Activated CD8-positive, alpha-beta T cell treated with anti-CD3 and anti-CD28 coated beads for 36 hours (primary cell): ENCODE measurements around the gene NISCH. TPM values are rescaled to one million over a fixed set of nuclear protein-coding genes. Genes with fewer than 3 reads are reported as not detected.
A peak's percentile ranks its signal among the peaks of the same experiment; 100 is the strongest.

Experiments used
- ATAC-seq: fragments of 200-7000 bp; cut with Tn5 transposase; one replicate; pipeline ENCODE4 v1.10.0; 2021; ENCODE audit warnings: mild to moderate bottlenecking, moderate library complexity
- CTCF ChIA-PET: fragments of 350-600 bp; sonication (Branson Sonifier 250); formaldehyde crosslinking; loops from one replicate; lab custom pipeline; 2021; ENCODE audit warnings: antibody characterized with exemption; lab: Charles Lee
- POLR2A ChIA-PET: fragments of 350-600 bp; sonication (Branson Sonifier 250); formaldehyde crosslinking; loops from one replicate; lab custom pipeline; 2021; ENCODE audit warnings: antibody characterized with exemption; lab: Charles Lee
- DNase-seq: peaks from one replicate; pipeline ENCODE4 v3.0.0-alpha.2; 2020
- H3K27ac Mint-ChIP-seq: one replicate; pipeline ENCODE4 v1.8.0; 2021; ENCODE audit warnings: mild to moderate bottlenecking, mixed read lengths
- H3K27me3 Mint-ChIP-seq: one replicate; pipeline ENCODE4 v1.8.0; 2021; ENCODE audit warnings: mixed read lengths
- H3K36me3 Mint-ChIP-seq: one replicate; pipeline ENCODE4 v1.8.0; 2021; ENCODE audit warnings: low read depth, mixed read lengths
- H3K4me1 Mint-ChIP-seq: one replicate; pipeline ENCODE4 v1.8.0; 2021; ENCODE audit warnings: low read depth, mixed read lengths
- H3K4me3 Mint-ChIP-seq: one replicate; pipeline ENCODE4 v1.8.0; 2021; ENCODE audit warnings: mild to moderate bottlenecking, moderate library complexity, mixed read lengths
- H3K9me3 Mint-ChIP-seq: one replicate; pipeline ENCODE4 v1.8.0; 2021; ENCODE audit warnings: mixed read lengths
- intact Hi-C: fragments of 100-400 bp; cut with micrococcal nuclease; formaldehyde crosslinking; loops from one replicate; pipeline ENCODE4 v1.10.0; 2022
- total RNA-seq, 2 experiments: library from RNA; stranded (reverse); gene quantifications; one replicate each; pipeline ENCODE4 v1.2.3, GENCODE V29; 2021
- TF ChIP-seq, protein P1 (sequence below): fragments of 200-600 bp; IDR thresholded peaks from one replicate; pipeline ENCODE4 v1.8.0; 2022; ENCODE audit warnings: antibody characterized with exemption, mild to moderate bottlenecking

NISCH gene
- total RNA-seq, 2 experiments from 2014 or later: 57.1 to 57.4 TPM

DNA sequence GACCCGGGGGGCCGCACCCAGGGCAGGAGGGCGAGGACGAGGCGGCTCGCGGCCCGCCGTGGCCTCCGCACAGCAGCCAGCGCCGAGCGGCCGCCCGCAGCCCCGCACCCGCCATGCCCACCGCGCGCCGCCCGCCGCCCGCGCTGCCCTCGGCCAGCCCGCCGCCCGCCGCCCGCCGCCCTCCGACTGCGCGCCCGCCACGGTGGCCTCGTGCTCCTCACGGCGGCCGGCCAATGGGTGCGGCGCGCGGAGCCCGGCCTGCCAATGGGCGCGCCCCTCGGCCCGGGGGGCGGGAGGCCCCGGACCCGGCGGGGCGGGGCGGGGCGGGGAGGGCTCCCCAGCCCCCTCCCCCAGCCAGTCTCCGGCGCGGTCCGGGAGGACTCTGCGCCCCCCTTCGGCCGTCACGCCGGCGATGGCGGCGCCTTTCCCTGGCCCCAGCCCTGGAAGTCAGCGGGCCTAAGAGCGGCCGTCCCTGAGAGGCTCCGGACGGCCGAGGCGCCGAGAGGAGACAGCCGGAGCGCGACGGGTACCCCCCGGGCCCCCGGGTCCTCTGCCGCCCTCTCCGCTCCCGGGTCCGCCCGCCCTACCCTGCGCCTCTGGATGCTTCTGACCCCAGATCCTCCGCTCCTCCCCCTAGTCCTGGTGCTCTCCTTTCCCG, 78.3 kb downstream of the NISCH start, which contains the start of gene NT5DC2:
Gene NT5DC2 (minus strand): TSS at position 235 of the 658 bp plus-strand sequence. CDS start 120 bp downstream, at position 115.
- CTCF ChIA-PET: no interaction called here
- ATAC-seq (peak; percentile 60), DNase-seq (peak; percentile 72)
- Mint-ChIP-seq H3K4me3 (peak within 1 kb of the TSS; percentile 84), H3K36me3 (peaks cover 16% of the 10 kb centered on the region), H3K27me3 (no peaks in the 10 kb centered on the region), H3K4me1 (peaks cover 28% of the 10 kb centered on the region), H3K9me3 (no peaks in the 10 kb centered on the region), H3K27ac (peak within 1 kb of the TSS; percentile 75)
- TF ChIP-seq, protein P1, sequence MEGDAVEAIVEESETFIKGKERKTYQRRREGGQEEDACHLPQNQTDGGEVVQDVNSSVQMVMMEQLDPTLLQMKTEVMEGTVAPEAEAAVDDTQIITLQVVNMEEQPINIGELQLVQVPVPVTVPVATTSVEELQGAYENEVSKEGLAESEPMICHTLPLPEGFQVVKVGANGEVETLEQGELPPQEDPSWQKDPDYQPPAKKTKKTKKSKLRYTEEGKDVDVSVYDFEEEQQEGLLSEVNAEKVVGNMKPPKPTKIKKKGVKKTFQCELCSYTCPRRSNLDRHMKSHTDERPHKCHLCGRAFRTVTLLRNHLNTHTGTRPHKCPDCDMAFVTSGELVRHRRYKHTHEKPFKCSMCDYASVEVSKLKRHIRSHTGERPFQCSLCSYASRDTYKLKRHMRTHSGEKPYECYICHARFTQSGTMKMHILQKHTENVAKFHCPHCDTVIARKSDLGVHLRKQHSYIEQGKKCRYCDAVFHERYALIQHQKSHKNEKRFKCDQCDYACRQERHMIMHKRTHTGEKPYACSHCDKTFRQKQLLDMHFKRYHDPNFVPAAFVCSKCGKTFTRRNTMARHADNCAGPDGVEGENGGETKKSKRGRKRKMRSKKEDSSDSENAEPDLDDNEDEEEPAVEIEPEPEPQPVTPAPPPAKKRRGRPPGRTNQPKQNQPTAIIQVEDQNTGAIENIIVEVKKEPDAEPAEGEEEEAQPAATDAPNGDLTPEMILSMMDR: no peak
- intact Hi-C loops: loop anchor here (10.0 kb wide), 1 partner anchor 151 kb away; the partner anchor contains the start of genes GNL3 and PBRM1
- POLR2A ChIA-PET: interaction anchor here (1.0 kb wide), 1 partner anchor 73 kb away, joined by 3 read pairs; no protein-coding TSS in a partner anchor

DNA sequence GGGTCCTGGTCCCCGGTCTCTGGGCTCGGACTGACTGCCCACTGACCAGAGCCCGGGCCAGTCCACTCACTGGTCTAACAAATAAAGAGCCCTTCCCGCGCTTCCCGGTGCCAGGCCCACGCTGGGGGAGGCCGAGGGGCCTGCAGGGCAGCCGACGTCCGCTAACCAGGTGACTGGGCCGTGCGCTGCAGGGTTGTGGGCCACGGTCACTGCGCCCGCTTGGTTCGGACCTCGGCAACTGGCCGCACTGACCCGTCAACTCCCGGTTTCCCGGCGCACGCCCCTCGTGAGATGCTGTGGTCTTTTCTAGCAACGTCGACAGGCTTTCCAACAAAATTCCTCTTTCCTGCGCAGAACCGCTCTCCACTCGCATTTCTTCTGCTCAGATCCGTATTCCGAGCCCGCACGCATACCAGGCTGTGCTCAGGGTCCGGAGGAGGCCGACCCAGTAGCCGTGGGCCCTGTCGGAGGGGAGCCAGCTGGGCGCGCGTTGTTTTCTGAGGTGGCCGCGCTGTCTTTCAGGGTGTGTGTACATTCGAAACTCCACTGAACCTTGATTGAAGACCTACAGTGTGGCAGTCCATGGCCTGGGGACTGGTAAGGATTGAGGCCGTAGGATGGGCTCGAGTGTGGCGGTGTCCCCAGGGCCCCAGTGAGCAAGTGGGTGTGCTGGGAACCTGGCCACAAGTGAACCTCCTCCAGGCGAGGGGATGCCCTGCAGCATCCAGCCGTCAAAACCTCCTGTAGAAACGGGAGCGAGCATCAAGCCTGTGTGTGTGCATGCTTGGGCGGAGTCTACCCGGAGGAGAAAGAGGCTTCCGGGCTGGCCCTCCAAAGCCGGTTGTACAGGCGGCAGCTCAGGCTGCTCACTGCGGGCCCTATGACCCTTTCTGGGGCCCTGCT, 79.1 kb downstream of the NISCH start:
- peak overlapping the region; percentile 75 for H3K27ac Mint-ChIP-seq
- CTCF ChIA-PET: no interaction called here

DNA sequence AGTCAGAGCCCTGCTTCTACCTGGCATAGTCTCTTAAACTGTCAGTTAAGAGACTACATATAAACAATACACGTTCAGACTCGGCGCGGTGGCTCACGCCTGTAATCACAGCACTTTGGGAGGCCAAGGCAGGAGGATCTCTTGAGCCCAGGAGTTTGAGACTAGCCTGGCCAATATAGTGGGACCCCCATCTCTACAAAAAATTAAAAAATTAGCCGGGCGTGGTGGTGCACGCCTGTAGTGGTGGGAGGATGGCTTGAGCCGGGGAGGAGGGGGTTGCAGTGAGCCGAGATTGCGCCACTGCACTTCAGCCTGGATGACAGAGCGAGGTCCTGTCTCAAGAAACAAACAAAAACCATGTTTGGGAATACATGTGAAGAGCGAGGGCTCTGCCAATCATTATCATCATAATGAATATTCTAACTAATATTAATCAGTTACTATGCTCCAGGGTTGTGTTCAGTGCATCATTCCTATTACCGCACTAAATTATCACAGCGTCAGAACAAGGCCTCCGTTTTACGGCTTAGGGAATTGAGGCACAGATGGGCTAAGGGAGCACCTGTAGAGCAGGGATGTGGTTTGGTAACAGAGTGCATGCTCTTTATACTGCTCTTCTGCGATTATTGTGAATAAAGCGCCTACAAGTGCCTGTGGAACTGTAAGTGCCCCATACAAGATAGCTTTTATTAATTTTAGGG, 80.2 kb downstream of the NISCH start:
- intact Hi-C loops: loop anchor here (10.0 kb wide), 1 partner anchor 149 kb away; the partner anchor contains the start of genes GNL3 and PBRM1
- TF ChIP-seq, protein P1: no peak
- H3K36me3 Mint-ChIP-seq: peaks cover 24% of the 10 kb centered on the region

More for the DNA sequence above, 79.1 kb downstream of the NISCH start:
- Mint-ChIP-seq H3K4me3 (peak overlapping the region; percentile 74), H3K27me3 (no peaks in the 10 kb centered on the region), H3K4me1 (peaks cover 35% of the 10 kb centered on the region), H3K9me3 (no peaks in the 10 kb centered on the region), H3K36me3 (peaks cover 22% of the 10 kb centered on the region)
- DNase-seq: no peak
- intact Hi-C loops: loop anchor here (10.0 kb wide), 1 partner anchor 150 kb away; the partner anchor contains the start of genes GNL3 and PBRM1
- POLR2A ChIA-PET: interaction anchor here (1.5 kb wide), 1 partner anchor 236 kb away, joined by 3 read pairs; the partner anchor contains the start of gene NEK4
- no peak for ATAC-seq
- TF ChIP-seq, protein P1: no peak

DNA sequence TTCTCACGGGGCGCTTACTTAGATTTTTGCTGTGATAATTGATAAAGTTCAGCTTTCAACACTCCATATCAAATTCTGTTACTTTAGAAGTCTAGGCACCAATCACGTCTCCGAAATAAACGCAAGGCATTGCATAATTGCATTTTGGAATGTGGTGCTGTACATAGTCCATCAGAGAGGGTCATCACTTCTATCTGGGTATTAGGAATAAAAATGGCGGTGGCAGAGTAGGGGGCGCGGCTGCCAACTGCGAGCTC, 80.6 kb downstream of the NISCH start:
- DNase-seq (no peak), ATAC-seq (no peak)
- H3K4me1 Mint-ChIP-seq: peaks cover 46% of the 10 kb centered on the region
- peak overlapping the region; percentile 99 for H3K27ac Mint-ChIP-seq
- peak overlapping the region; percentile 100 for H3K4me3 Mint-ChIP-seq
- H3K27me3 Mint-ChIP-seq: no peaks in the 10 kb centered on the region
- intact Hi-C loops: loop anchor here (10.0 kb wide), 1 partner anchor 149 kb away; the partner anchor contains the start of genes GNL3 and PBRM1
- ChIA-PET POLR2A (interaction anchor here (1.5 kb wide), 1 partner anchor 235 kb away, joined by 3 read pairs; the partner anchor contains the start of gene NEK4), CTCF (interaction anchor here (0.8 to 1.2 kb wide), 5 partner anchors 64 to 128 kb away, joined by 3 to 4 read pairs (median 3); no protein-coding TSS in a partner anchor)
- TF ChIP-seq, protein P1: no peak
- H3K36me3 Mint-ChIP-seq: peaks cover 29% of the 10 kb centered on the region
- no peaks in the 10 kb centered on the region for H3K9me3 Mint-ChIP-seq

More for the DNA sequence above, 80.2 kb downstream of the NISCH start:
- Mint-ChIP-seq H3K4me1 (peaks cover 42% of the 10 kb centered on the region), H3K27me3 (no peaks in the 10 kb centered on the region), H3K9me3 (no peaks in the 10 kb centered on the region), H3K4me3 (peak overlapping the region; percentile 100), H3K27ac (no peak overlapping the region)
- ChIA-PET CTCF (interaction anchor here (0.8 to 1.2 kb wide), 5 partner anchors 63 to 127 kb away, joined by 3 to 4 read pairs (median 3); no protein-coding TSS in a partner anchor), POLR2A (interaction anchor here (1.5 kb wide), 1 partner anchor 235 kb away, joined by 3 read pairs; the partner anchor contains the start of gene NEK4)
- no peak for ATAC-seq
- DNase-seq: no peak
